Measurements from ENCODE around the gene APOO.

APOO gene

DNA sequence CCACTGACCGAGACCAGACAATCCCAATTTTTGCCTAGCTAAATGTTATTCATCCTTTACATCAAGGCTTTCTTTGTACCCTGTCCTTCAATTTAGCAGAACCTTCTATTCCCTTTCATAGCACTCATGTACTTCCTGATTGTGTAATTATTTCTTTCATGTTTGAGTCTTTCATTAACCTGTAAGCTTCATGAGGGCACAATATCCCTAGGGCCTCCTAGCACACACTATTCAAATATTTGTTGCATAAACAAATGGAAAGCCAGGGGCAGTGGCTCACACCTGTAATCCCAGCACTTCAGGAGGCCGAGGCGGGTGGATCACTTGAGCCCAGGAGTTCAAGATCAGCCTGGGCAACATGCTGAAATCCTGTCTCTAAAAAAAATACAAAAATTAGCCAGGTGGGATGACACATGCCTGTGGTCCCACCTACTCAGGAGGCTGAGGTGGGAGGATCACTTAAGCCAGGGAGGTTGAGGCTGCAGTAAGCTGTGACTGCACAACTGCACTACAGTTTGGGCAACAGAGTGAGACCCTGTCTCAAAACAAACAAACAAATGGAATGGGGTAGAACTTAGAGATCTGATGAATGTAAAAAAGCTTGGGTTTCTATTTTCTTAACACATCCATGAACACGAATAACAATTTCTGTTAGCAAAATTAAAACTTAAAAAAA lies 65.8 kb downstream of the APOO start:
- no peaks in the 10 kb centered on the region for H3K27me3 ChIP-seq (ENCODE audit: insufficient read depth, low read length)
- H3K36me3 ChIP-seq (ENCODE audit: insufficient read depth, low read length) = no peaks in the 10 kb centered on the region
- no peak overlapping the region for H2AFZ ChIP-seq (ENCODE audit: low read length, unreplicated experiment)
- no peak overlapping the region for H3K27ac ChIP-seq (ENCODE audit: low read depth, low read length)
- H3K4me1 ChIP-seq (ENCODE audit: control insufficient read depth, insufficient read depth, low read length, unreplicated experiment) = no peaks in the 10 kb centered on the region
- no peaks in the 10 kb centered on the region for H3K79me2 ChIP-seq (ENCODE audit: control insufficient read depth, insufficient read depth, low read length, unreplicated experiment)
- H3K4me3 ChIP-seq (ENCODE audit: low read depth, low read length) = no peak overlapping the region

DNA sequence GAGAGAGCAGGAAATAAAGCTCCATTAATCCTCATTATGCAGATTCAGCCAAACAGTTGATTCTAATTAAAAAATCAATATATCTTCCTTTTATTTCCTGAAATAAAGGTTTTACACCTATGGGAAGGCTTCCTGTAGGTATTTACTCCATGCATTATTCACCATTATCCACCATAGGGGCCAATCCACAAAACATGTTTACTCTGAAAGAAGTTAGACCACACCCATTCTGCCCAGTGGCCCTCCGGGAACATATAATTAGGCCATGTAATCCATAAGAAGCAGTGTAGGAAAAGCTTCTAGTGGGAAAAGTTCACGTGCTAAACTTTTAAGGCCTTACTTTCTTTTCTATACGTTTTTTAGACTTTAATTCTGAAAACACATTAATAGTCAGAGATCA lies 67.1 kb downstream of the APOO start:
- Histone ChIP-seq H3K27me3 (ENCODE audit: insufficient read depth, low read length) (no peaks in the 10 kb centered on the region), H3K79me2 (ENCODE audit: control insufficient read depth, insufficient read depth, low read length, unreplicated experiment) (no peaks in the 10 kb centered on the region), H2AFZ (ENCODE audit: low read length, unreplicated experiment) (no peak overlapping the region), H3K4me3 (ENCODE audit: low read depth, low read length) (no peak overlapping the region), H3K36me3 (ENCODE audit: insufficient read depth, low read length) (no peaks in the 10 kb centered on the region), H3K27ac (ENCODE audit: low read depth, low read length) (no peak overlapping the region), H3K4me1 (ENCODE audit: control insufficient read depth, insufficient read depth, low read length, unreplicated experiment) (no peaks in the 10 kb centered on the region)

DNA sequence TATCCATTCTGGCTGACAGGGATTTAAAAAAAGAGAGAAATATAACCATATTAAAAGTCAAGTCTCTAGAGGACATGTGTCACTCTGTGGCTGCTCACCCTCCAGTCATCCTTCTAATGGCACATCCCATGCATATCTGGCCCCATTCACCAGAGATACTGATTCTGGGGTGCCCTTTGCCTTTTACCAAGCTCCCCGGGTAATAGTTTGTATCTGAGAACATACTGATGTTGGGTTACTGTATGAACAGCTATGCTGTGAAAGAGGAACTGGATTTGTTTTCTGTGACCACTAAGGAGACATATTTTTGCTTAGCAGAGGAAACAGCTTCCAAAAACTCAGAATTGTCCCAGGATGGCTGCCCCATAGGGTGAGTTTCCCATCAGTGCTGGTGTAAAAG lies 68.8 kb downstream of the APOO start:
- no peaks in the 10 kb centered on the region for H3K4me1 ChIP-seq (ENCODE audit: control insufficient read depth, insufficient read depth, low read length, unreplicated experiment)
- H3K27me3 ChIP-seq (ENCODE audit: insufficient read depth, low read length) = no peaks in the 10 kb centered on the region
- no peak overlapping the region for H3K27ac ChIP-seq (ENCODE audit: low read depth, low read length)
- no peaks in the 10 kb centered on the region for H3K36me3 ChIP-seq (ENCODE audit: insufficient read depth, low read length)
- no peaks in the 10 kb centered on the region for H3K79me2 ChIP-seq (ENCODE audit: control insufficient read depth, insufficient read depth, low read length, unreplicated experiment)
- no peak overlapping the region for H2AFZ ChIP-seq (ENCODE audit: low read length, unreplicated experiment)
- no peak overlapping the region for H3K4me3 ChIP-seq (ENCODE audit: low read depth, low read length)

DNA sequence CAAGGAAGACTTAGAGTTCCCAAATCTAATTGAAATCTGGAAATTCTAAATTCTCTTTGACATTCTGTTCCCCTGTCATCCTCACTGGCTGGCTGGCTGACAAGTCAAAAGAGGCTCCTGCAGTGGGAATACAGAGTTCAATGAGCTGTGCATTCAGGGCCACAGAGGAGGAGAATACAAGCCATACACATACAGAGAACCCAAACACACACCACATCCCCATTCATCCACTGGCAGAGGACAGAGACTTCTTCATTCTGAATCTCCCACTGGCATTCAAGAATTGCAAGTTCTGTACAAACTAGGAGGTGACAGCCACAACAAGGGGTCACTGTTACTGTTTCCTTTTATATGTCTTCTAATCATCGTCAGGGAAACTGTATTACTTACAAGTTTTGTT lies 75.0 kb downstream of the APOO start:
- Histone ChIP-seq H3K27me3 (ENCODE audit: insufficient read depth, low read length) (no peaks in the 10 kb centered on the region), H3K79me2 (ENCODE audit: control insufficient read depth, insufficient read depth, low read length, unreplicated experiment) (no peaks in the 10 kb centered on the region), H3K27ac (ENCODE audit: low read depth, low read length) (no peak overlapping the region), H3K4me1 (ENCODE audit: control insufficient read depth, insufficient read depth, low read length, unreplicated experiment) (no peaks in the 10 kb centered on the region), H3K4me3 (ENCODE audit: low read depth, low read length) (no peak overlapping the region), H2AFZ (ENCODE audit: low read length, unreplicated experiment) (no peak overlapping the region), H3K36me3 (ENCODE audit: insufficient read depth, low read length) (no peaks in the 10 kb centered on the region)

DNA sequence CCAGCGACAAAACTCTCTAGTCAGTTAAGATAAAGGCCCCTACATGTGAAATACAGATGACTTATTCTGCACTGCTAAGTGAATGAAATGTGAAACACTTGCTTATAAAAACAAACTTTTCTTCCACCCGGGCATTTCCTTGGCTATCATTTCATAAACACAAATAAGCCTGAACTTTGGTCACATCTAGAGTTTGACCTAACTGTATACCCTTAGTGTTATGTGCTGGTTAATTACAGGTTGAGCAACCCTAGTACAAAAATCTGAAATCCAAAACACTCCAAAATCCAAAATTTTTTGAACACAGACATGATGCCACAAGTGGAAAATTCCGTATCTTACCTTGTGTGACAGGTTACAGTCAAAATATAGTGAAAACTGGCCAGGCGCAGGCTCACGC lies 78.9 kb downstream of the APOO start:
- Histone ChIP-seq H2AFZ (ENCODE audit: low read length, unreplicated experiment) (no peak overlapping the region), H3K4me3 (ENCODE audit: low read depth, low read length) (no peak overlapping the region), H3K79me2 (ENCODE audit: control insufficient read depth, insufficient read depth, low read length, unreplicated experiment) (no peaks in the 10 kb centered on the region), H3K27ac (ENCODE audit: low read depth, low read length) (no peak overlapping the region), H3K27me3 (ENCODE audit: insufficient read depth, low read length) (no peaks in the 10 kb centered on the region), H3K36me3 (ENCODE audit: insufficient read depth, low read length) (no peaks in the 10 kb centered on the region), H3K4me1 (ENCODE audit: control insufficient read depth, insufficient read depth, low read length, unreplicated experiment) (no peaks in the 10 kb centered on the region)

DNA sequence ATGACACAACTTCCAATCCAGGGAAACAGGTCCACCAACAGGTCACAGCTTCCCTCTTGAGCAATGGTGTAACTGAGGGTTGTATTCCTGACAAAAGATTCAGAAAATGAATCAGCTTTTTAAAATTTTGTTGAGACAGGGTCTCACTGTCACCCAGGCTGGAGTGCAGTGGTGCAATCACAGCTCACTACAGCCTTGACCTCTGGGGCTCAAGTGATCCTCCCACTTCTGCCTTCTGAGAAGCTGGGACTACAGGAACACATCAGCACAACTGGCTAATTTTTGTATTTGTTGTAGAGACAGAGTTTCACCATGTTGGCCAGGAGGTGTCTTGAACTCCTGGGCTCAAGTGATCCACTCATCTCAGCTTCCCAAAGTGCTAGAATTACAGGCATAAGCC lies 81.1 kb downstream of the APOO start:
- no peaks in the 10 kb centered on the region for H3K36me3 ChIP-seq (ENCODE audit: insufficient read depth, low read length)
- H3K27ac ChIP-seq (ENCODE audit: low read depth, low read length) = no peak overlapping the region
- no peaks in the 10 kb centered on the region for H3K79me2 ChIP-seq (ENCODE audit: control insufficient read depth, insufficient read depth, low read length, unreplicated experiment)
- H3K27me3 ChIP-seq (ENCODE audit: insufficient read depth, low read length) = no peaks in the 10 kb centered on the region
- no peak overlapping the region for H2AFZ ChIP-seq (ENCODE audit: low read length, unreplicated experiment)
- no peaks in the 10 kb centered on the region for H3K4me1 ChIP-seq (ENCODE audit: control insufficient read depth, insufficient read depth, low read length, unreplicated experiment)
- no peak overlapping the region for H3K4me3 ChIP-seq (ENCODE audit: low read depth, low read length)

DNA sequence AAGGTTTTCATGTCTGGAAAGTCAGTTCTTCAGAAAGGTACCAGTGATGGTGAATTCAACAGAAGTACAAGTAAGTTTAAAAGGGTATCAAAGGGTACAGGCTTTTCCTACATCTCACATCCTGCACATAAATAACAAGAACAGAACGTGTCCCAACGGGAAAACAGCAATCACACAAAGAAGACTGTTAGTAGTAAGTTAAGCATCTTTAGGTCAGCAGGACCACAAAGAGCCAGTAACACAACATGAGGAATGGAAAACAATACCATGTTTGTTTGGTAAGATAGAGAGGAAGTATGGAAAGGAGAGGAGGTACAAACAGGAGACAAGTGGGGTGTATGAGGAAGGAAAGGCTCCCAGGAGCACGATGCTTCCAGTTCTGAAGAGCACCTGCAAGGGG lies 81.5 kb downstream of the APOO start:
- Histone ChIP-seq H3K27ac (ENCODE audit: low read depth, low read length) (no peak overlapping the region), H2AFZ (ENCODE audit: low read length, unreplicated experiment) (no peak overlapping the region), H3K4me3 (ENCODE audit: low read depth, low read length) (no peak overlapping the region), H3K4me1 (ENCODE audit: control insufficient read depth, insufficient read depth, low read length, unreplicated experiment) (no peaks in the 10 kb centered on the region), H3K79me2 (ENCODE audit: control insufficient read depth, insufficient read depth, low read length, unreplicated experiment) (no peaks in the 10 kb centered on the region), H3K36me3 (ENCODE audit: insufficient read depth, low read length) (no peaks in the 10 kb centered on the region), H3K27me3 (ENCODE audit: insufficient read depth, low read length) (no peaks in the 10 kb centered on the region)

DNA sequence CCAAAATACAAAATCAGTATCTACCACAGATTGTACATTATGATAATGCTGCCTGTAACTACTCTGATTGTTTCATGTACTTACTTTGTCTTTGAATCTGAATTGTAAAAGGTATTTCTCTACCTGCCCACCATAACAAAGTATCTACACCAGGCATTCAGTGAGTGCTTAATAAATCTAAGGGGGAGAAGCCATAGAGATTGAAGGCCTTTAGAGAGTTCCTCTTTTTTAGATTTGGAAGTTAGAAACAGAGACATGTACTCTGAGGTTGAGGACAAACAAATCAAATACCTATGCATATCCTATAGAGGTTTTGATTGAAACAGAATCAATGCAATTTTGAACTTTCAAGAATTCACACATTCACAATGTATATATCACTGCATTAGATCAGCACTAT lies 82.1 kb downstream of the APOO start:
- no peak overlapping the region for H3K4me3 ChIP-seq (ENCODE audit: low read depth, low read length)

DNA sequence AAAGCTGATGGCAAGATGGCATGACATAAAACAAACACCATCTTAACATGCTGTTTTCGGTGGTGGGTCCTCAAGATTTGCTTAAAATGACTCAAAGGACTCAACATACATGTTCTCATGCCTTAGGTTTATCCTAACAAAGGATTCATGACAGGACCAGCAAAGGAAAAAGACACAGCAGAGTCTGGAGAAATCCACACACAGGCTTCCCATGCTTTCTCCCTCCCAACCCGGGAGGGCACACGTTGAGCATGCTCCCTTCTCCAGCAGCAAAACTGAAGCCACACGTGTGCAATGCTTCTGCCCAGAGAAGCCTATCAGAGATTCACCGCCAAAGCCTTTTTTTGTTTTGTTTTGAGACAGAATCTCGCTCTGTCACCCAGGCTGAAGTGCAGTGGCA lies 84.9 kb downstream of the APOO start:
- H3K27me3 ChIP-seq (ENCODE audit: insufficient read depth, low read length) = no peaks in the 10 kb centered on the region
- no peak overlapping the region for H3K4me3 ChIP-seq (ENCODE audit: low read depth, low read length)
- no peaks in the 10 kb centered on the region for H3K36me3 ChIP-seq (ENCODE audit: insufficient read depth, low read length)
- no peaks in the 10 kb centered on the region for H3K79me2 ChIP-seq (ENCODE audit: control insufficient read depth, insufficient read depth, low read length, unreplicated experiment)
- H3K27ac ChIP-seq (ENCODE audit: low read depth, low read length) = no peak overlapping the region
- no peak overlapping the region for H2AFZ ChIP-seq (ENCODE audit: low read length, unreplicated experiment)
- H3K4me1 ChIP-seq (ENCODE audit: control insufficient read depth, insufficient read depth, low read length, unreplicated experiment) = no peaks in the 10 kb centered on the region

More for the DNA sequence above, 82.1 kb downstream of the APOO start:
- Histone ChIP-seq H3K4me1 (ENCODE audit: control insufficient read depth, insufficient read depth, low read length, unreplicated experiment) (no peaks in the 10 kb centered on the region), H2AFZ (ENCODE audit: low read length, unreplicated experiment) (no peak overlapping the region), H3K27ac (ENCODE audit: low read depth, low read length) (no peak overlapping the region), H3K79me2 (ENCODE audit: control insufficient read depth, insufficient read depth, low read length, unreplicated experiment) (no peaks in the 10 kb centered on the region), H3K36me3 (ENCODE audit: insufficient read depth, low read length) (no peaks in the 10 kb centered on the region), H3K27me3 (ENCODE audit: insufficient read depth, low read length) (no peaks in the 10 kb centered on the region)

DNA sequence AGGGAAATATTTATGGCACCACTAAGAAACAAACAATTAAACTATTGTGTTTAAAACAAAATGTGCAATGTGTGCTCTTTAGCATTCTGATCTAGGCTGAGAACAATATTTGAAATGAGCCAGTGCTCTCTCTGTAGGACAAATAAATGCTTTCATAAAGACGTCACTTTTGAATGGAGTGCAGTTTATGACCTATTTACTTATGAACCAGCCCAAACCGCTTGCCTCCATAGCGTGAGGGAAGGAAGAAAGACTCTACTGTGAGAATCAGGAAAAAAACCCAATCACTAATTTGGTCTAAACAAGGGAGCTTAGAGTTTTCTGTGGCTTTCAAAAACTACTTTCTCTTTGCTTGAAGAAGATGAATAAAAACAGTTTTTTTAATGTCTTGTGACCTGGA lies 85.3 kb downstream of the APOO start:
- H3K27me3 ChIP-seq (ENCODE audit: insufficient read depth, low read length) = no peaks in the 10 kb centered on the region
- H2AFZ ChIP-seq (ENCODE audit: low read length, unreplicated experiment) = no peak overlapping the region
- H3K36me3 ChIP-seq (ENCODE audit: insufficient read depth, low read length) = no peaks in the 10 kb centered on the region
- no peak overlapping the region for H3K4me3 ChIP-seq (ENCODE audit: low read depth, low read length)
- no peaks in the 10 kb centered on the region for H3K79me2 ChIP-seq (ENCODE audit: control insufficient read depth, insufficient read depth, low read length, unreplicated experiment)
- H3K4me1 ChIP-seq (ENCODE audit: control insufficient read depth, insufficient read depth, low read length, unreplicated experiment) = no peaks in the 10 kb centered on the region
- no peak overlapping the region for H3K27ac ChIP-seq (ENCODE audit: low read depth, low read length)

DNA sequence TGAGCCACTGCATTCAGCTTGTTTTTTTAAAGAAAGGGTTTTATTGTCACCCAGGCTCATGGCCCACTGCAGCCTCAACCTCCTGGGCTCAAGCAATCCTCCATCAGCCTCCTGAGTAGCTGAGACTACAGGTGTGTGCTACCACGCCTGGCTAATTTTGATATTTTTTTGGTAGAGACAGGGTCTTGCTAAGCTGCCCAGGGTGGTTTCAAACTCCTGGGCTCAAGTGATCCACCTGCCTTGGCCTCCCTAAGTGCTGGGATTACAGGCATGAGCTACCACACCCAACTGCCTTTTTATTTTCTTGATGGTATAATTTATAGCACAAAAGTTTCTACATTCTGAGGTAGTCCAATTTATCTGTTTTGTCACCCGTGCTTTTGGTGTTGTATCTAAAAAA lies 85.9 kb downstream of the APOO start:
- Histone ChIP-seq H3K27ac (ENCODE audit: low read depth, low read length) (no peak overlapping the region), H3K36me3 (ENCODE audit: insufficient read depth, low read length) (no peaks in the 10 kb centered on the region)

More for the DNA sequence above, 85.9 kb downstream of the APOO start:
- H3K4me3 ChIP-seq (ENCODE audit: low read depth, low read length) = no peak overlapping the region
- H2AFZ ChIP-seq (ENCODE audit: low read length, unreplicated experiment) = no peak overlapping the region
- H3K27me3 ChIP-seq (ENCODE audit: insufficient read depth, low read length) = no peaks in the 10 kb centered on the region
- H3K79me2 ChIP-seq (ENCODE audit: control insufficient read depth, insufficient read depth, low read length, unreplicated experiment) = no peaks in the 10 kb centered on the region
- H3K4me1 ChIP-seq (ENCODE audit: control insufficient read depth, insufficient read depth, low read length, unreplicated experiment) = no peaks in the 10 kb centered on the region

Data from ACC112 (cell line).